ENCODE results near the gene ADARB2. TPM values are rescaled to one million over a fixed set of nuclear protein-coding genes. Genes with fewer than 3 reads are reported as not detected.

The ADARB2 gene
- total and polyA plus RNA-seq, 11 donors, result 0.07 to 1.2 (median 0.28) TPM; not detected in 4

DNA sequence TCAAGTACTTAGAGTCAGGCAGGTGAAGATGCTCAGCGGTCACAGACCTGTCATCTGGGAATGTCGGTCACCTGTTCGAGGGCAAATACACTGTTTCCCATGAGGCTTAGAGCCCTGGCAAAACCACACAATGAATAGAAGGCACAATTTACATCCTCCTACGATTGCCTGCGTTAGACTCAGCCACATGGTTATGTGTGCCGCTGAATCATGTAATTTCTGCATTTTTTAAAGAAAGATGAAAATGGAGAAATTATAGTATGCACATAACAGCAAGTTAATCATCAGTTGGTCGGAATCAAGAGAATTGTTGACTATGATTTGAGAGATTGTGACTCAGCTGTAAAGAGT is 158.2 kb downstream of the ADARB2 start:
- H3K27me3 ChIP-seq, result peaks cover 0 to 3% (median 0%) of the 10 kb centered on the region in 9 donors
- no peaks in the 10 kb centered on the region for H3K4me1 ChIP-seq
- no peak overlapping the region for H3K4me3 ChIP-seq
- H3K36me3 ChIP-seq, result no peaks in the 10 kb centered on the region
- WGBS, 4 donors, result 73 to 85% (median 81%) methylated on average over 7 of the region's 7 CpGs
- intact Hi-C loops (cut with DNase I), result no loop called here
- ATAC-seq (no peak), DNase-seq (no peak)
- H3K27ac ChIP-seq, result no peak overlapping the region
- TF ChIP-seq CTCF (IDR thresholded peaks at IDR 0.05) (no peak), POLR2A (IDR thresholded peaks at IDR 0.05) (no peak)
- H3K9me3 ChIP-seq, result peaks cover 0 to under 1% (median 0%) of the 10 kb centered on the region in 12 donors

- Histone ChIP-seq H3K27ac (no peak overlapping the region), H3K36me3 (no peaks in the 10 kb centered on the region), H3K4me3 (no peak overlapping the region), H3K9me3 (no peaks in the 10 kb centered on the region), H3K4me1 (no peaks in the 10 kb centered on the region), H3K27me3 (peaks cover 0 to 5% (median 0%) of the 10 kb centered on the region in 9 donors)
- ATAC-seq, result no peak
- TF ChIP-seq CTCF (IDR thresholded peaks at IDR 0.05) (no peak), POLR2A (IDR thresholded peaks at IDR 0.05) (no peak)
- intact Hi-C loops (cut with DNase I), result no loop called here
- no peak for DNase-seq
- 81 to 86% (median 83%) methylated on average over 16 to 19 of the region's 19 CpGs for WGBS, 4 donors
These were observed 158.8 kb downstream of the ADARB2 start for GRCh38 chr10:1578392-1579140.

- DNase-seq (no peak), ATAC-seq (no peak)
- H3K27ac ChIP-seq, result no peak overlapping the region
- H3K36me3 ChIP-seq, result no peaks in the 10 kb centered on the region
- no peaks in the 10 kb centered on the region for H3K4me1 ChIP-seq
- WGBS, 4 donors, result 75 to 83% (median 78%) methylated on average over 8 of the region's 8 CpGs
- no peaks in the 10 kb centered on the region for H3K9me3 ChIP-seq
- no peak for TF ChIP-seq POLR2A (IDR thresholded peaks at IDR 0.05)
- TF ChIP-seq CTCF (IDR thresholded peaks at IDR 0.05), result no peak
- H3K4me3 ChIP-seq, result no peak overlapping the region
- intact Hi-C loops (cut with DNase I), result no loop called here
- H3K27me3 ChIP-seq, result peaks cover 0 to 5% (median 0%) of the 10 kb centered on the region in 9 donors
These were observed 159.4 kb downstream of the ADARB2 start for GRCh38 chr10:1577945-1578344.

DNA sequence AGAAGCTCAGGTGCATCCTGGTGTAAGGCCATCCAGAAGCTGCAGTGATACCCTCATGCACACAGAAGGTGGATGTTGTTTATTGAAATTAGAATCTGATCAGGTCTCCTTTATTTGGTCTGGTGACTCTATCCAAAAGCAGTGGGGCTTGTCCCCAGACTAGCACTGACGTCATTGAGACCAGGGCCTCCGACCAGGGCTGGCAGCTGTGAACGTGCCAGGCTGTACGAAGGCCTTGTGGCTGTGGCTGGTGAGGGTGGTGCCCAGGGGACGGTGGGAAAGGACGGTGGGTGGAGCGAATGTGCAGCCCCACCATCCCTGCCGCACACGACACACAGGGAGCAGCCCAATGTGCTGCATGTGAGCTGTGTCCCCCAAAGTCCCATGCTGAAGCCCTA is 160.0 kb downstream of the ADARB2 start:
- Histone ChIP-seq H3K4me1 (no peaks in the 10 kb centered on the region), H3K27me3 (peaks cover 0 to 5% (median 0%) of the 10 kb centered on the region in 9 donors), H3K9me3 (no peaks in the 10 kb centered on the region), H3K27ac (no peak overlapping the region), H3K4me3 (no peak overlapping the region), H3K36me3 (no peaks in the 10 kb centered on the region)
- intact Hi-C loops (cut with DNase I), result no loop called here
- 74 to 88% (median 82%) methylated on average over 9 of the region's 9 CpGs for WGBS, 4 donors
- ATAC-seq (no peak), DNase-seq (peak in 1 of 5 donors; percentile 44)
- TF ChIP-seq POLR2A (IDR thresholded peaks at IDR 0.05) (no peak), CTCF (IDR thresholded peaks at IDR 0.05) (no peak)
